Measurements from ENCODE around the gene IFI44. TPM values are rescaled to one million over a fixed set of nuclear protein-coding genes. Genes with fewer than 3 reads are reported as not detected.
A peak's percentile ranks its signal among the peaks of the same experiment; 100 is the strongest.

The IFI44 gene
- polyA plus RNA-seq, 1 of the 3 experiments (the other 2 are of a cell fraction): 6.5 TPM

- no peak for TF ChIP-seq PBX3 (IDR thresholded peaks at IDR 0.05)
- TF ChIP-seq MXI1 (IDR thresholded peaks at IDR 0.05; ENCODE audit: low read depth, low read length): no peak
- TF ChIP-seq FOXM1 (IDR thresholded peaks at IDR 0.05; ENCODE audit: low read depth): no peak
- TF ChIP-seq EZH2phosphoT487 (IDR thresholded peaks at IDR 0.05; ENCODE audit: borderline replicate concordance, low read depth): no peak
- TF ChIP-seq USF2 (IDR thresholded peaks at IDR 0.05; ENCODE audit: borderline replicate concordance, low read depth, low read length): no peak
Measured at GRCh38 chr1:78647238-78647637, 2.4 kb upstream of the IFI44 start (continued).

GRCh38 chr1:78650114-78650660, 556 bp downstream of the IFI44 start:
- Histone ChIP-seq H3K9me3 (no peaks in the 10 kb centered on the region), H3F3A (replicated peaks; ENCODE audit: insufficient read depth) (no peaks in the 10 kb centered on the region), H3K27ac (ENCODE audit: low read depth in 2 of 2, low read length in 1 of 2) (no peak overlapping the region; a peak in 2 of 4 replicates), H2AFZ (ENCODE audit: low read depth) (peak overlapping the region; percentile 85), H3K4me1 (ENCODE audit: control insufficient read depth in 1 of 2, insufficient read depth in 2 of 2, low read depth in 1 of 2, low read length in 1 of 2) (peaks cover 0 to 8% of the 10 kb centered on the region in 2 experiments; a peak in 2 of 4 replicates), H3K27me3 (ENCODE audit: insufficient read depth) (no peaks in the 10 kb centered on the region), H3K79me2 (ENCODE audit: insufficient read depth) (no peaks in the 10 kb centered on the region), H3K36me3 (replicated peaks in 1 of 2; ENCODE audit: control insufficient read depth in 1 of 2, insufficient read depth in 2 of 2, low read length in 1 of 2) (peaks cover 4% of the 10 kb centered on the region in 2 experiments), H3K4me2 (peak overlapping the region; percentile 62), H3K9ac (0 out of 2 replicates have a peak overlapping the region, but pooled peaks have one; percentile 4), H4K20me1 (ENCODE audit: insufficient read depth) (no peaks in the 10 kb centered on the region), H3K9me2 (no peaks in the 10 kb centered on the region), H3K4me3 (ENCODE audit: low read depth in 2 of 2, low read length in 1 of 2) (peak overlapping the region; percentile 36 to 46; a peak in 2 of 4 replicates)
- TF ChIP-seq MAX (IDR thresholded peaks at IDR 0.05; ENCODE audit: low read depth) (no peak), TAF1 (IDR thresholded peaks at IDR 0.05; ENCODE audit: borderline replicate concordance, low read depth, low read length) (no peak), FOSL2 (IDR thresholded peaks at IDR 0.05; ENCODE audit: borderline replicate concordance, low read depth) (no peak), MXI1 (IDR thresholded peaks at IDR 0.05; ENCODE audit: low read depth, low read length) (no peak), EP300 (IDR thresholded peaks at IDR 0.05; ENCODE audit: borderline replicate concordance in 1 of 2, low read depth in 1 of 2, low read length in 1 of 2) (no peak), RXRA (IDR thresholded peaks at IDR 0.05; ENCODE audit: borderline replicate concordance, low read depth) (no peak), CTCF (IDR thresholded peaks at IDR 0.05) (no peak), REST (IDR thresholded peaks at IDR 0.05; ENCODE audit: low read depth, low read length) (no peak), NFIC (IDR thresholded peaks at IDR 0.05; ENCODE audit: borderline replicate concordance) (no peak), ELF1 (IDR thresholded peaks at IDR 0.05) (no peak), RCOR1 (IDR thresholded peaks at IDR 0.05; ENCODE audit: low read length) (no peak), NRF1 (IDR thresholded peaks at IDR 0.05; ENCODE audit: low read depth, low read length) (no peak), GATA2 (CRISPR knock-in tag; IDR thresholded peaks at IDR 0.05) (no peak), USF2 (IDR thresholded peaks at IDR 0.05; ENCODE audit: borderline replicate concordance, low read depth, low read length) (no peak), PBX3 (IDR thresholded peaks at IDR 0.05) (no peak; the same call in 1 of the 2 replicates), MEF2A (IDR thresholded peaks at IDR 0.05; ENCODE audit: borderline replicate concordance, low read depth) (no peak)
- 89% methylated on average over 6 of the region's 6 CpGs for WGBS (ENCODE audit: low lambda C conversion rate)
- no peak for DNase-seq
- CTCF ChIA-PET: no interaction called here
- POLR2A ChIA-PET: no interaction called here
